HEK293 (cell line): ENCODE results near the gene TCAP.

ENCODE experiments used
- ATF2 ChIP-seq: fragments of 450-650 bp; formaldehyde crosslinking; IDR thresholded peaks from 2 replicates; pipeline ENCODE4 v1.5.1; 2016; ENCODE audit warnings: missing biosample characterization, missing genetic modification characterization, low read depth
- CTCF ChIP-seq: fragments of 450-650 bp; formaldehyde crosslinking; IDR thresholded peaks from 2 replicates; pipeline ENCODE4 v1.5.1; 2016; ENCODE audit warnings: missing biosample characterization, missing genetic modification characterization
- SP2 ChIP-seq: fragments of 450-650 bp; formaldehyde crosslinking; IDR thresholded peaks from 2 replicates; pipeline ENCODE4 v1.5.1; 2016; ENCODE audit warnings: missing biosample characterization, missing genetic modification characterization
- ZBTB44 ChIP-seq: fragments of 450-650 bp; IDR thresholded peaks from 2 replicates; pipeline ENCODE4 v1.5.1; 2018; ENCODE audit warnings: missing biosample characterization, mild to moderate bottlenecking, missing genetic modification characterization
- ZFHX2 ChIP-seq: fragments of 450-650 bp; formaldehyde crosslinking; conservative IDR thresholded peaks from 2 replicates; pipeline ENCODE4 v1.5.1; 2016; ENCODE audit warnings: missing biosample characterization, missing genetic modification characterization
- ZNF121 ChIP-seq: fragments of 450-650 bp; formaldehyde crosslinking; IDR thresholded peaks from 2 replicates; pipeline ENCODE4 v1.5.1; 2016; ENCODE audit warnings: missing biosample characterization, missing genetic modification characterization
- ZNF184 ChIP-seq: fragments of 450-650 bp; IDR thresholded peaks from 2 replicates; pipeline ENCODE4 v1.5.1; 2018; ENCODE audit warnings: missing biosample characterization, mild to moderate bottlenecking, missing genetic modification characterization
- ZNF394 ChIP-seq: fragments of 450-650 bp; formaldehyde crosslinking; IDR thresholded peaks from 2 replicates; pipeline ENCODE4 v1.5.1; 2016; ENCODE audit warnings: missing biosample characterization, missing genetic modification characterization, mild to moderate bottlenecking, moderate library complexity, borderline replicate concordance
- ZNF398 ChIP-seq: fragments of 450-650 bp; formaldehyde crosslinking; IDR thresholded peaks from 2 replicates; pipeline ENCODE4 v1.5.1; 2017; ENCODE audit warnings: missing biosample characterization, missing genetic modification characterization
- ZNF701 ChIP-seq: fragments of 450-650 bp; formaldehyde crosslinking; IDR thresholded peaks from 2 replicates; pipeline ENCODE4 v1.5.1; 2016; ENCODE audit warnings: missing biosample characterization, missing genetic modification characterization
- ZSCAN18 ChIP-seq: fragments of 450-650 bp; formaldehyde crosslinking; IDR thresholded peaks from 2 replicates; pipeline ENCODE4 v1.5.1; 2016; ENCODE audit warnings: missing biosample characterization, missing genetic modification characterization

GRCh38 chr17:39688475-39688835, 23.3 kb downstream of the TCAP start:
- TF ChIP-seq ZSCAN18 (no peak), ATF2 (tag by site-specific recombination) (no peak), CTCF (tag by site-specific recombination) (no peak), ZFHX2 (tag by site-specific recombination) (no peak), ZBTB44 (no peak), SP2 (tag by site-specific recombination) (no peak), ZNF121 (no peak), ZNF184 (tag by site-specific recombination) (no peak), ZNF701 (no peak), ZNF394 (tag by site-specific recombination) (no peak), ZNF398 (tag by site-specific recombination) (no peak)
